ENCODE results near the gene BSDC1.

DNA sequence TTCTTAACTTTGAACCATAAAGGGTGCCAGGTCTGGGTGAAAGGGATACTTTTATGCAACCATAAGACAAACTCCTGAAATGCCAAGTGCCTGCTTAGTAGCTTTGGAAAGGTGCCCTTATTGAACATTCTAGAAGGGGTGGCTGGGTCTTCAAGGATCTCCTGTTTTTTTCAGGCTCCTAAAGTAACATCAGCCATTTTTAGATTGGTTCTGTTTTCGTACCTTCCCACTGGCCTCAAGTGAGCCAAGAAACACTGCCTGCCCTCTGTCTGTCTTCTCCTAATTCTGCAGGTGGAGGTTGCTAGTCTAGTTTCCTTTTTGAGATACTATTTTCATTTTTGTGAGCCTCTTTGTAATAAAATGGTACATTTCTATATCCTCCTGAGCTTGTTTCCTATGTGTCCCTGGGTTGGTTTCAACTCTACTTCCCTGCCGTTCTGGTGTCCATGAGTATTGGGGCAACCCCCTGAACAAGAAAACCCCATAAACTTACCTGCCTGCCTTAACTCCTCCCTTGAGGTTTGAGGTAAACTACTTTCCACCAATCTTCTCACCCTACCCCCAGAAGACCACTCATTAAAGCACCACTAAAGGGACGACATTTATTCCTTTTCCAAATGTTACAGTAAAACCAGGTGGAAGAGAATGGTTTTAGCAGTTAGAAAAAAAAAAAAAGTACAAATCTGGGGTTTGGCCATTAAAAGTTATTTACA lies 60.8 kb downstream of the BSDC1 start:
- TF ChIP-seq, protein P1, sequence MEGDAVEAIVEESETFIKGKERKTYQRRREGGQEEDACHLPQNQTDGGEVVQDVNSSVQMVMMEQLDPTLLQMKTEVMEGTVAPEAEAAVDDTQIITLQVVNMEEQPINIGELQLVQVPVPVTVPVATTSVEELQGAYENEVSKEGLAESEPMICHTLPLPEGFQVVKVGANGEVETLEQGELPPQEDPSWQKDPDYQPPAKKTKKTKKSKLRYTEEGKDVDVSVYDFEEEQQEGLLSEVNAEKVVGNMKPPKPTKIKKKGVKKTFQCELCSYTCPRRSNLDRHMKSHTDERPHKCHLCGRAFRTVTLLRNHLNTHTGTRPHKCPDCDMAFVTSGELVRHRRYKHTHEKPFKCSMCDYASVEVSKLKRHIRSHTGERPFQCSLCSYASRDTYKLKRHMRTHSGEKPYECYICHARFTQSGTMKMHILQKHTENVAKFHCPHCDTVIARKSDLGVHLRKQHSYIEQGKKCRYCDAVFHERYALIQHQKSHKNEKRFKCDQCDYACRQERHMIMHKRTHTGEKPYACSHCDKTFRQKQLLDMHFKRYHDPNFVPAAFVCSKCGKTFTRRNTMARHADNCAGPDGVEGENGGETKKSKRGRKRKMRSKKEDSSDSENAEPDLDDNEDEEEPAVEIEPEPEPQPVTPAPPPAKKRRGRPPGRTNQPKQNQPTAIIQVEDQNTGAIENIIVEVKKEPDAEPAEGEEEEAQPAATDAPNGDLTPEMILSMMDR (IDR thresholded peaks at IDR 0.05), result peak in 4 of 6 experiments; percentile 24 to 40 (median 32)
- TF ChIP-seq POLR2A (IDR thresholded peaks at IDR 0.05), result peak in 1 of 2 donors; percentile 34
